ENCODE measurements around the gene SETD1B. TPM values are rescaled to one million over a fixed set of nuclear protein-coding genes. Genes with fewer than 3 reads are reported as not detected.

SETD1B gene
- total RNA-seq, 1 experiment from 2014 or later: 23.8 TPM

DNA sequence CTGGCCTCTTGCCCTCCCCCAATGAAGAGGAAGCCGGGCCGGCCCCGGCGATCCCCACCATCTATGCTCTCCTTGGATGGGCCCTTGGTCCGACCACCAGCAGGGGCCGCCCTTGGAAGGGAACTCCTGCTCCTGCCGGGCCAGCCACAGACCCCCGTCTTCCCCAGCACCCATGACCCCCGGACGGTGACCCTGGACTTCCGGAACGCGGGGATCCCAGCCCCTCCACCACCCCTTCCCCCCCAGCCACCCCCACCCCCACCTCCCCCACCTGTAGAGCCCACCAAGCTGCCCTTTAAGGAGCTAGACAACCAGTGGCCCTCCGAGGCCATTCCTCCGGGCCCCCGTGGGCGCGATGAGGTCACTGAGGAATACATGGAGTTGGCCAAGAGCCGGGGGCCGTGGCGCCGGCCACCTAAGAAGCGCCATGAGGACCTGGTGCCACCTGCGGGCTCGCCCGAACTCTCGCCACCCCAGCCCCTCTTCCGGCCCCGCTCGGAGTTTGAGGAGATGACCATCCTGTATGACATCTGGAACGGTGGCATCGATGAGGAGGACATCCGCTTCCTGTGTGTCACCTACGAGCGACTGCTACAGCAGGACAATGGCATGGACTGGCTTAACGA, 19.4 kb downstream of the SETD1B start:
- ChIA-PET CTCF (no interaction called here), POLR2A (ENCODE audit: low non-redundant PET) (no interaction called here)
- no peak overlapping the region for H3K27ac ChIP-seq (ENCODE audit: low read depth, low read length, poor library complexity, severe bottlenecking)
- intact Hi-C loops (cut with micrococcal nuclease; ENCODE audit: unreplicated experiment): no loop called here
- no peaks in the 10 kb centered on the region for H3K27me3 ChIP-seq (replicated peaks; ENCODE audit: insufficient read depth, low read depth, low read length, poor library complexity)
- no peak for TF ChIP-seq EZH2 (IDR thresholded peaks at IDR 0.05; ENCODE audit: borderline replicate concordance, low read depth, low read length, poor library complexity, severe bottlenecking)
- no peak for TF ChIP-seq CTCF (conservative IDR thresholded peaks at IDR 0.05; ENCODE audit: low read depth, low read length)
- no peak for DNase-seq (ENCODE audit: low spot score)
- no TSS peak for BruUV-seq (replicated peaks)
- H3K9me3 ChIP-seq (ENCODE audit: low read depth, low read length, poor library complexity, severe bottlenecking): no peaks in the 10 kb centered on the region
- no peaks in the 10 kb centered on the region for H3K4me1 ChIP-seq (ENCODE audit: insufficient read depth, low read length, poor library complexity, severe bottlenecking)
- H3K4me3 ChIP-seq (ENCODE audit: low read depth, low read length, poor library complexity, severe bottlenecking): no peak overlapping the region
- H3K36me3 ChIP-seq (ENCODE audit: insufficient read depth, low read length, poor library complexity, severe bottlenecking): peaks cover 43% of the 10 kb centered on the region

GRCh38 chr12:121823727-121824115, 19.9 kb downstream of the SETD1B start:
- Histone ChIP-seq H3K4me1 (ENCODE audit: insufficient read depth, low read length, poor library complexity, severe bottlenecking) (no peaks in the 10 kb centered on the region), H3K36me3 (ENCODE audit: insufficient read depth, low read length, poor library complexity, severe bottlenecking) (peaks cover 46% of the 10 kb centered on the region), H3K9me3 (ENCODE audit: low read depth, low read length, poor library complexity, severe bottlenecking) (no peaks in the 10 kb centered on the region), H3K27ac (ENCODE audit: low read depth, low read length, poor library complexity, severe bottlenecking) (no peak overlapping the region), H3K4me3 (ENCODE audit: low read depth, low read length, poor library complexity, severe bottlenecking) (no peak overlapping the region), H3K27me3 (replicated peaks; ENCODE audit: insufficient read depth, low read depth, low read length, poor library complexity) (no peaks in the 10 kb centered on the region)
- no TSS peak for BruUV-seq (replicated peaks)
- POLR2A ChIA-PET (ENCODE audit: low non-redundant PET): no interaction called here
- DNase-seq (ENCODE audit: low spot score): no peak
- intact Hi-C loops (cut with micrococcal nuclease; ENCODE audit: unreplicated experiment): no loop called here
- TF ChIP-seq EZH2 (IDR thresholded peaks at IDR 0.05; ENCODE audit: borderline replicate concordance, low read depth, low read length, poor library complexity, severe bottlenecking) (no peak), CTCF (conservative IDR thresholded peaks at IDR 0.05; ENCODE audit: low read depth, low read length) (no peak)
- CTCF ChIA-PET: no interaction called here

DNA sequence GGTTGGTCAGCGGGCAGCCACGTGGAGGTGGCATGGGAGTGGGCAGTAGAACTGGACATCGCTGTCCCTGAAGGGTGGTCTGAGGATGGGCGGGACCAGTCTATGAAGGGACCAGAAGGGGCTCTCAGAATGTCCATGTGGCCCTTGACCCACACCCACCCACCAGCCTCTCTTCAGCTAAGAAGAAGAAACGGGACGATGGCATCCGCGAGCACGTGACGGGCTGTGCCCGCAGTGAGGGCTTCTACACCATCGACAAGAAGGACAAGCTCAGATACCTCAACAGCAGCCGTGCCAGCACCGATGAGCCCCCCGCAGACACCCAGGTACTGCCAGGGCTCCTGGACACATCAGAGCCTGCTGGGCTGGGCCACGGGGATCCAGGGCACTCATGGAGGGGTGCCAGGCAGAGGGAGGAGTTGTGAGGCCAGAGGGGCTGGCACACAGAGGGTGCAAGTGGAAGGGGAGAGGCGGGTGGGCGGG, 21.3 kb downstream of the SETD1B start:
- H3K4me3 ChIP-seq (ENCODE audit: low read depth, low read length, poor library complexity, severe bottlenecking): no peak overlapping the region
- BruUV-seq (replicated peaks): no TSS peak
- H3K36me3 ChIP-seq (ENCODE audit: insufficient read depth, low read length, poor library complexity, severe bottlenecking): peaks cover 45% of the 10 kb centered on the region
- H3K27ac ChIP-seq (ENCODE audit: low read depth, low read length, poor library complexity, severe bottlenecking): no peak overlapping the region
- ChIA-PET POLR2A (ENCODE audit: low non-redundant PET) (interaction anchor here (0.6 kb wide), 1 partner anchor 87 kb away, joined by 17 read pairs; no protein-coding TSS in a partner anchor), CTCF (no interaction called here)
- no peaks in the 10 kb centered on the region for H3K4me1 ChIP-seq (ENCODE audit: insufficient read depth, low read length, poor library complexity, severe bottlenecking)
- H3K27me3 ChIP-seq (replicated peaks; ENCODE audit: insufficient read depth, low read depth, low read length, poor library complexity): no peaks in the 10 kb centered on the region
- intact Hi-C loops (cut with micrococcal nuclease; ENCODE audit: unreplicated experiment): no loop called here
- H3K9me3 ChIP-seq (ENCODE audit: low read depth, low read length, poor library complexity, severe bottlenecking): no peaks in the 10 kb centered on the region
- no peak for DNase-seq (ENCODE audit: low spot score)
- no peak for TF ChIP-seq CTCF (conservative IDR thresholded peaks at IDR 0.05; ENCODE audit: low read depth, low read length)
- no peak for TF ChIP-seq EZH2 (IDR thresholded peaks at IDR 0.05; ENCODE audit: borderline replicate concordance, low read depth, low read length, poor library complexity, severe bottlenecking)

Data from A673 (cell line).